Head of caudate nucleus (tissue), 42 donors: ENCODE measurements around the gene EPB41.
"Not testable (repeated sequence)": the region's sequence is repeated elsewhere in the genome, so short reads cannot be mapped to it uniquely, and the experiment has no call there.

Experiments
- DNase-seq, 42 donors: peaks; one replicate each; pipeline versions ENCODE4 v3.0.0 to v3.0.0-alpha.2; 2020 to 2021; ENCODE audit warnings: mixed read lengths in 7 of 42
- intact Hi-C: fragments of 100-400 bp; cut with DNase I; formaldehyde crosslinking; loops from one replicate; pipeline ENCODE4 v1.15.0; 2022

EPB41 gene

DNA sequence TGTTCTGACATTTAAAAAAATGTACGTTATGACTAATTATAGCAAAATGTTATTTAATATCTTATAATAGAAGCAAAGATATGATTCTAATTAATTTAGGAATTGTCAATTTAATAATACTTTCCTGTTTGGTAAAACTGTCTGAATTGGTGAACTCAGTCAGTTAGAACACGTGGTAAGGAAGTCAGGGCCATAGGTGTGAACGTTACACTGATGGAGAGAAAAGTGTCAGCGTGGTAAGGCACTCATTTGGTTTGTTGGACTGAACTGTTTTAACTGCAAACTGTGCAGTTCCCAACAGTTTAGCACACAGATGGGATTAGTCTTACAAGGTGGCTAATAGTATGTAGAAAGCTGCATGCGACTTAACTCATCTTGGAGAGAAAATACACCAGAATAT, 102.9 kb downstream of the EPB41 start:
- intact Hi-C loops: no loop called here
- no peak for DNase-seq

- intact Hi-C loops: no loop called here
- DNase-seq: no peak
Measured at GRCh38 chr1:29017975-29018712, 103.8 kb downstream of the EPB41 start.

DNA sequence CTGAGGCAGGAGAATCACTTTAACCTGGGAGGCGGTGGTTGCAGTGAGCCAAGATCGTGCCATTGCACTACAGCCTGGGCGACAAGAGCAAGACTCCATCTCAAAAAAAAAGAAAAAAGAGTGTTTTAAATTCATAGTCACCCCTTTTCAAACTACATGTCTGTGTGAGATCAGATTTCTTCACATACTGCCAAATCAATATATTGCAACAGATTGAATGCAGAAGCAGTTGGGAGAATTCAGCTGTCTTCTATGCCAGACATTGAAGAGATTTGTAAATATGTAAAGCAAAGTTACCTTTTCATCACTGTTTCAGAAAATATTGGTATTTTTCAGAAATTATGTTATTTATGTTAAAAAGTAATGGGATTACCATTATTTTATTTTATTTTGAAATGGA, 108.3 kb downstream of the EPB41 start:
- DNase-seq: no peak
- intact Hi-C loops: no loop called here

- intact Hi-C loops: no loop called here
- no peak for DNase-seq
Measured at GRCh38 chr1:29029667-29030066, 115.3 kb downstream of the EPB41 start.

- intact Hi-C loops: no loop called here
- DNase-seq: no peak
Measured at GRCh38 chr1:29032841-29033240, 118.5 kb downstream of the EPB41 start.

GRCh38 chr1:29033829-29034466, 119.6 kb downstream of the EPB41 start:
- DNase-seq: peak in 1 of 42 donors; percentile 41
- intact Hi-C loops: no loop called here

GRCh38 chr1:29043274-29043965, 129.1 kb downstream of the EPB41 start:
- intact Hi-C loops: no loop called here
- no peak for DNase-seq

GRCh38 chr1:29044010-29044409, 129.6 kb downstream of the EPB41 start:
- intact Hi-C loops: no loop called here
- DNase-seq: no peak

- DNase-seq, intact Hi-C loops: not testable (repeated sequence)
Measured at GRCh38 chr1:29045663-29046062, 131.3 kb downstream of the EPB41 start.

GRCh38 chr1:29047142-29047541, 132.8 kb downstream of the EPB41 start:
- no peak for DNase-seq
- intact Hi-C loops: no loop called here

DNA sequence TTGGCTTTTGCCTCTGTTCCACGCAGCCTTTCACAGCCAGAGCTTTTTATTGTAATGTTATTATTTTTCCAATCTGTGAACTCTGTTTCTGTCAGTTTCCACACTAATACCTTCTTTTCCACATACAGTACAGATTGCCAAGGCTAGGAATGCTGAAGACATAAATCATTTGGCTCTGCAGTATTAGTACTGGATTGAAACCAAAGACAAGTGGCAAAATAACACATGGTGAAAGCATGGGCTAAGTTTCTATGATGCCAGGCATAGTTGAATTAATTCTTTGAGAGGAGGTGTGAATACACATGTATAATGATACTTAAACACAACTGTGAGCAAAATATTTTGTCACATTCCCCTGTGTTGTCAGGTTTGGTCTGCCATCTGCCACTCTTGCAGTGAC, 135.8 kb downstream of the EPB41 start:
- no peak for DNase-seq
- intact Hi-C loops: no loop called here

GRCh38 chr1:29052100-29052499, 137.7 kb downstream of the EPB41 start:
- intact Hi-C loops: no loop called here
- DNase-seq: no peak

DNA sequence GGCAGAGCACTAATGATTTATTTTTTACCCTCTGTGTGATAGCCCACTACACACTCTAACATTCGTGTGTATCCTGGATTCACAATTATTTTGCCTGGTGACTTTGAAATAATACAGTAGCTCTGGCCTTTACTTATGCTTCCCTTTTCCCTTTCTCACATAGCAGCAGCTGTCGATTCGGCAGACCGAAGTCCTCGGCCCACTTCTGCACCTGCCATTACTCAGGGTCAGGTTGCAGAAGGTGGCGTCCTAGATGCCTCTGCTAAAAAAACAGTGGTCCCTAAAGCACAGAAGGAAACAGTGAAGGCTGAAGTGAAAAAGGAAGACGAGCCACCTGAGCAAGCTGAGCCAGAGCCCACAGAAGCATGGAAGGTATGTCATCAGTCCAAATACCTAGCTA, 138.6 kb downstream of the EPB41 start:
- intact Hi-C loops: no loop called here
- no peak for DNase-seq

GRCh38 chr1:29055160-29055559, 140.8 kb downstream of the EPB41 start:
- intact Hi-C loops: no loop called here
- no peak for DNase-seq

- DNase-seq: no peak
- intact Hi-C loops: no loop called here
Measured at GRCh38 chr1:29056256-29056655, 141.9 kb downstream of the EPB41 start.

DNA sequence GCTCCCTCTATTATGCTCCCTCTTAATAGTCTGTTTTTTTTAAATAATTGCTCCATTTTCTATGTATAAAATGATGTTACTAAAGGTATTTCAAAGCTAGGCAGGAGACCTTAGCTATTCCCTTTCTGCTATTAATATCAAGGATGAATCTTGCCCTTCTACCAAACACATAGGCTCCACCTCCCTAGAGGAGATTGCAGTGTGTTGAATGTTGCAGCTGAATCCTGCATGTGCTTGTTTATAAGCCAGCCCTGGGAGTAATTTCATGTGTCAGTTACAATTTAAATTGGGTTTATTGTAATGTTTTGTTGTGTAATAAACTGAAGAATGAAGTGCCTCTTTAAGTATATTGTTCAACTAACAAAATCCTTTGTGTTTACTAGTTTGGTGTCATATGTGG, 143.3 kb downstream of the EPB41 start:
- DNase-seq: no peak
- intact Hi-C loops: no loop called here

DNA sequence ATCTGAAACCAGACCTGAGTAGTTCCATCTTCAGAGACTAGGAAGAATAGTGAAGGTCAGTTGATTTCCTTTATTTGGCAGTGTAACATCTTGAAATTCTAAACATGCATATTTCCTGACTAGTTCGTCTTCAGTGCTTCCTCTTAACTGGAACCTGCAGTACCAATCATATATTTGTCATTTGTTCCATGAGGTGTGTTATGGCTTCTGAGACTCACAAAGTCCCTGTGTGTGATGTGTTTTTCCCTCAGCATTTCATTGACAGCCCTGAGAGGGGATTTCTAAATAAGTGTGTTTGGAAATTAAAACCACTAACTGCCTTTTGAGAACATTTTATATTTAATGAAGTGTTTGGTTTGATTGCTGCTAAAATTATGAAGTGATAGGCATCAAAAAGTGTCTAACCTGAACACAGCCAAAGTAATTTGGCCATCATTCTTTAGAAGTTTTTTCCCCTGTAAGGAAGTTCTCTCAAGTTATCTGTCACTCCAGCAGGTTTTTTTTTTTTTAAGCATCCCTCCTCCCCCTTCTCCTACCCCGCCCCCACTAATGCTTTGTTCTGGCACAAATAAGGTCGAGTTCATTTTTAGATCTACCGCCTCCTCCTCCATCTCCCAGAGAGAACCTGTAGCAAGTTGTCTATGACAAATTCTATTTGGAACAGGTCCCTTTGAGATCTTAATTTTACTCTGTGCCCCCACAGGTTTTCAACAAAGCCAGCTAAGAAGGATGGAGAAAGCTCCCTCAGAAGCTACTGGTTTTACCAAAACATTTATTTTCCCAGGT, 148.0 kb downstream of the EPB41 start:
- DNase-seq: peak in 25 of 42 donors; percentile 8 to 85 (median 45)
- intact Hi-C loops: no loop called here

DNA sequence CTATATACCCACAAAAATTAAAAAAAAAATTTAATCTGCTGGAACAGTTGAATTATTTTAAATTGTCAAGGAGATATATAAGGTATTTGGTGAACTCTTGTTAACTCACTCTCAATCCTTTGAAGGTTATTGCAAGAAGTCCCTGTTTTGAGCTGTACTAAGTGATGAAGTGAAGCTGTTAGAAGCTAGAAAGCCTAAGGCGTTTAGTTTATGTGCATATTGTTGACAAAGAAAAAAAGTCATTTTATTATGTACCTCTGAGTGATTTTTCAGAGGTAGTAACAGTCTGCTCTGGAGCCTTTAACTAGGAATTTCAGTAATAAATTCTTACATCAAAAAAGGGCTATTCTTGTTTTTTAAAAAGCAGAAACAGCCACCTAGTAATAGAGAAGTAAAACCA, 149.7 kb downstream of the EPB41 start:
- intact Hi-C loops: no loop called here

DNA sequence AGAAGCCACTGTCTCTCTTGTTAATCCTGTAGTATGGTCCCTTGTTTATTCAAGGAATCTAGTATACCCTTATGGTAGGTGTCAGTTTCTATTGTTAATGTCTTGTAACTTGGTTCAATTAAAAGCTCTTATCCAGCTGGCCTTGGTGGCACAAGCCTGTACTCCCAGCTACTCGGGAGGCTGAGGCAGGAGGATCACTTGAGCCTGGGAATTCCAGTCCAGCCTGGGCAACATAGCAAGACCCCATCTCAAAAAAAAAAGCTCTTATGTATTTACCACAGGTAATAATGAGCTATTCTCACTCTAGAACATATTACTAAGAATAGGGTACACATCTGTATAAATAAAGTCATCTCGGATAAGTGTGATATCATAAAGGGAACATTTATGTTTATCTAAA, 162.8 kb downstream of the EPB41 start:
- intact Hi-C loops: no loop called here

More for the DNA sequence above, 149.7 kb downstream of the EPB41 start:
- no peak for DNase-seq

More for the DNA sequence above, 162.8 kb downstream of the EPB41 start:
- no peak for DNase-seq
